Transverse colon (tissue), 4 donors: Measurements from ENCODE around the gene NXPE3. TPM values are rescaled to one million over a fixed set of nuclear protein-coding genes. Genes with fewer than 3 reads are reported as not detected.

Experiments
- DNase-seq: peaks from one replicate; pipeline ENCODE4 v3.0.0-alpha.2; 2019
- H3K27ac ChIP-seq, 4 donors: fragments of 200-600 bp; sonication (generic); 2 replicates each; pipeline ENCODE4 v1.5.1; 2016 to 2018; ENCODE audit warnings: inconsistent platforms in 4 of 4
- H3K27me3 ChIP-seq: fragments of 200-600 bp; sonication (generic); 2 replicates; pipeline ENCODE4 v1.5.1; 2017; ENCODE audit warnings: inconsistent platforms
- H3K36me3 ChIP-seq, 4 donors: fragments of 200-600 bp; sonication (generic); 2 replicates each; pipeline ENCODE4 v1.5.1; 2017 to 2019; ENCODE audit warnings: inconsistent platforms in 4 of 4
- H3K4me1 ChIP-seq, 4 donors: fragments of 200-600 bp; sonication (generic); 2 replicates each; pipeline ENCODE4 v1.5.1; 2017 to 2020; ENCODE audit warnings: inconsistent platforms in 4 of 4
- H3K4me3 ChIP-seq, 4 donors: fragments of 200-600 bp; sonication (generic); 1 replicate in 1 of 4; 2 replicates in 3 of 4; pipeline versions ENCODE4 v1.5.1 to v1.6.1; 2017 to 2019; ENCODE audit warnings: inconsistent platforms in 4 of 4
- H3K9me3 ChIP-seq, 2 donors: fragments of 200-600 bp; sonication (generic); 2 replicates each; pipeline ENCODE4 v1.5.1; 2017 to 2019; ENCODE audit warnings: inconsistent platforms in 2 of 2
- CTCF ChIP-seq, 5 experiments: fragments of 200-600 bp in 3 of 5; fragments of 450-650 bp in 2 of 5; sonication (generic) in 3 of 5; IDR thresholded peaks; 1 replicate in 2 of 5; 2 replicates in 3 of 5; pipeline ENCODE4 v1.5.1; 2016 to 2017; ENCODE audit warnings: antibody characterized with exemption in 5 of 5, inconsistent platforms in 3 of 5, mild to moderate bottlenecking in 2 of 5, moderate library complexity in 1 of 5
- EP300 ChIP-seq: sonication (generic); formaldehyde crosslinking; IDR thresholded peaks from one replicate; pipeline ENCODE4 v1.6.1; 2017; ENCODE audit warnings: antibody characterized with exemption, low read depth
- POLR2A ChIP-seq: fragments of 450-650 bp; IDR thresholded peaks from one replicate; pipeline ENCODE4 v1.6.1; 2016; ENCODE audit warnings: antibody characterized with exemption, mild to moderate bottlenecking, moderate library complexity
- POLR2AphosphoS5 ChIP-seq, 3 donors: sonication (generic); formaldehyde crosslinking; IDR thresholded peaks; one replicate each; pipeline ENCODE4 v1.6.1; 2016; ENCODE audit warnings: antibody characterized with exemption in 3 of 3
- WGBS, 2 donors: methylation state at CpG; one replicate each; pipeline ENCODE4 v1.1.5; 2018; ENCODE audit warnings: low coverage in 1 of 2; 5-methylcytosine and 5-hydroxymethylcytosine counted together
- in situ Hi-C, 4 donors: fragments of 200-750 bp; cut with MboI; loops; one replicate each; pipeline versions ENCODE4 v1.15.0 to v1.15.1; 2017; ENCODE audit warnings: low sequenced_read_pairs in 3 of 4, low pct_ligation_motif_present in 1 of 4, low pct_unique_long_range_greater_than_20kb in 1 of 4
- intact Hi-C: fragments of 100-400 bp; cut with DNase I; formaldehyde crosslinking; loops from one replicate; pipeline ENCODE4 v1.15.1; 2023; ENCODE audit warnings: low total_unique reads
- total RNA-seq, 4 donors: library from RNA; depleted of rRNA; stranded (reverse); fragments of >200 nt; gene quantifications; one replicate each; pipeline ENCODE4 v1.1.0, GENCODE V29; 2016

NXPE3 gene
- total RNA-seq, 4 donors from 2014 or later = 2.2 to 8.1 (median 2.9) TPM

GRCh38 chr3:101806491-101806890, 27.5 kb downstream of the NXPE3 start:
- Histone ChIP-seq H3K9me3 (no peaks in the 10 kb centered on the region), H3K36me3 (no peaks in the 10 kb centered on the region), H3K4me3 (no peak overlapping the region), H3K4me1 (peaks cover 8 to 25% (median 12%) of the 10 kb centered on the region in 4 donors), H3K27me3 (no peaks in the 10 kb centered on the region), H3K27ac (no peak overlapping the region)
- 96 to 100% methylated on average over 1 of the region's 1 CpG for WGBS, 2 donors
- DNase-seq = no peak
- in situ Hi-C loops = loop anchor here (5.0 to 25.0 kb wide), 3 partner anchors 421 to 731 kb away; no protein-coding TSS in a partner anchor
- TF ChIP-seq EP300 (no peak), POLR2A (no peak), CTCF (IDR thresholded peaks at IDR 0.05) (no peak), POLR2AphosphoS5 (IDR thresholded peaks at IDR 0.05) (no peak)
- intact Hi-C loops = loop anchor here (10.0 kb wide), 1 partner anchor 48 kb away; no protein-coding TSS in a partner anchor

- WGBS, 2 donors = 79 to 82% methylated on average over 2 of the region's 2 CpGs
- no peaks in the 10 kb centered on the region for H3K27me3 ChIP-seq
- H3K4me3 ChIP-seq = no peak overlapping the region
- intact Hi-C loops = loop anchor here (10.0 kb wide), 1 partner anchor 47 kb away; no protein-coding TSS in a partner anchor
- TF ChIP-seq POLR2AphosphoS5 (IDR thresholded peaks at IDR 0.05) (no peak), EP300 (no peak), POLR2A (no peak), CTCF (IDR thresholded peaks at IDR 0.05) (no peak)
- no peak overlapping the region for H3K27ac ChIP-seq
- no peak for DNase-seq
- H3K36me3 ChIP-seq = no peaks in the 10 kb centered on the region
- no peaks in the 10 kb centered on the region for H3K9me3 ChIP-seq
- in situ Hi-C loops = loop anchor here (5.0 to 25.0 kb wide), 3 partner anchors 419 to 729 kb away; no protein-coding TSS in a partner anchor
- H3K4me1 ChIP-seq = peaks cover 8 to 25% (median 12%) of the 10 kb centered on the region in 4 donors
These were observed 28.9 kb downstream of the NXPE3 start for GRCh38 chr3:101807888-101808287.

GRCh38 chr3:101809178-101810021, 30.4 kb downstream of the NXPE3 start:
- DNase-seq = peak; percentile 27
- Histone ChIP-seq H3K9me3 (no peaks in the 10 kb centered on the region), H3K27me3 (no peaks in the 10 kb centered on the region), H3K4me3 (no peak overlapping the region), H3K4me1 (peaks cover 6 to 29% (median 12%) of the 10 kb centered on the region in 4 donors), H3K36me3 (no peaks in the 10 kb centered on the region), H3K27ac (peak overlapping the region in 2 of 4 donors; percentile 3)
- TF ChIP-seq POLR2A (no peak), POLR2AphosphoS5 (IDR thresholded peaks at IDR 0.05) (peak in 1 of 3 donors; percentile 9), CTCF (IDR thresholded peaks at IDR 0.05) (peak; percentile 58 to 79 (median 64)), EP300 (no peak)
- intact Hi-C loops = loop anchor here (10.0 kb wide), 1 partner anchor 45 kb away; no protein-coding TSS in a partner anchor
- in situ Hi-C loops = loop anchor here (5.0 to 25.0 kb wide), 4 partner anchors 415 to 728 kb away; no protein-coding TSS in a partner anchor

- Histone ChIP-seq H3K27ac (peak overlapping the region in 2 of 4 donors; percentile 3), H3K36me3 (no peaks in the 10 kb centered on the region), H3K4me3 (no peak overlapping the region), H3K4me1 (peaks cover 8 to 33% (median 14%) of the 10 kb centered on the region in 4 donors), H3K27me3 (no peaks in the 10 kb centered on the region), H3K9me3 (no peaks in the 10 kb centered on the region)
- in situ Hi-C loops (loop anchor here in 1 of 4 donors (10.0 to 25.0 kb wide), 2 partner anchors 415 to 727 kb away; no protein-coding TSS in a partner anchor), intact Hi-C loops (no loop called here)
- no peak for TF ChIP-seq EP300
- TF ChIP-seq POLR2AphosphoS5 (IDR thresholded peaks at IDR 0.05) = no peak
- no peak for TF ChIP-seq POLR2A
- no peak for TF ChIP-seq CTCF (IDR thresholded peaks at IDR 0.05)
- DNase-seq = no peak
These were observed 31.0 kb downstream of the NXPE3 start for GRCh38 chr3:101810022-101810418.
